Lower lobe of right lung (tissue), 2 donors: ENCODE results near the gene DNAH11. TPM values are rescaled to one million over a fixed set of nuclear protein-coding genes. Genes with fewer than 3 reads are reported as not detected.

ENCODE experiments used
- ATAC-seq, 2 donors: fragments of 200-7000 bp; cut with Tn5 transposase; one replicate each; pipeline ENCODE4 v1.9.1; 2020 to 2022; ENCODE audit warnings: mild to moderate bottlenecking in 2 of 2, moderate library complexity in 2 of 2
- DNase-seq: peaks from one replicate; pipeline ENCODE4 v3.0.0-alpha.2; 2020
- H3K27ac ChIP-seq: fragments of 200-600 bp; one replicate; pipeline ENCODE4 v1.8.0; 2022
- H3K27me3 ChIP-seq: fragments of 200-600 bp; one replicate; pipeline ENCODE4 v1.8.0; 2022; ENCODE audit warnings: low read depth
- H3K36me3 ChIP-seq: fragments of 200-600 bp; one replicate; pipeline ENCODE4 v1.8.0; 2022; ENCODE audit warnings: mild to moderate bottlenecking
- H3K4me1 ChIP-seq: fragments of 200-600 bp; one replicate; pipeline ENCODE4 v1.8.0; 2022
- H3K4me3 ChIP-seq: fragments of 200-600 bp; one replicate; pipeline ENCODE4 v1.8.0; 2022; ENCODE audit warnings: mild to moderate bottlenecking
- H3K9me3 ChIP-seq: fragments of 200-600 bp; one replicate; pipeline ENCODE4 v1.8.0; 2022
- intact Hi-C: fragments of 100-400 bp; cut with DNase I; formaldehyde crosslinking; loops from one replicate; pipeline ENCODE4 v1.11.0; 2022
- long read RNA-seq: library from polyadenylated mRNA; unstranded; transcript quantifications from one replicate; pipeline ENCODE4 v2.0.0, GENCODE V29; 2021
- total RNA-seq: library from RNA; stranded (reverse); fragmentation: NEBNext Ultra II Directional; extraction: Animal tissue kit (Norgen Biotek cat#: 25700); gene quantifications from one replicate; pipeline ENCODE4 v1.2.1, GENCODE V29; 2021
- TF ChIP-seq, protein P1 (sequence below): fragments of 200-600 bp; IDR thresholded peaks from one replicate; pipeline ENCODE4 v1.8.0; 2022; ENCODE audit warnings: antibody characterized with exemption, mild to moderate bottlenecking
- donor health status: DM: no; HTN: yes; CAD: no; lungs with severe emphysema.

The DNAH11 gene, protein sequence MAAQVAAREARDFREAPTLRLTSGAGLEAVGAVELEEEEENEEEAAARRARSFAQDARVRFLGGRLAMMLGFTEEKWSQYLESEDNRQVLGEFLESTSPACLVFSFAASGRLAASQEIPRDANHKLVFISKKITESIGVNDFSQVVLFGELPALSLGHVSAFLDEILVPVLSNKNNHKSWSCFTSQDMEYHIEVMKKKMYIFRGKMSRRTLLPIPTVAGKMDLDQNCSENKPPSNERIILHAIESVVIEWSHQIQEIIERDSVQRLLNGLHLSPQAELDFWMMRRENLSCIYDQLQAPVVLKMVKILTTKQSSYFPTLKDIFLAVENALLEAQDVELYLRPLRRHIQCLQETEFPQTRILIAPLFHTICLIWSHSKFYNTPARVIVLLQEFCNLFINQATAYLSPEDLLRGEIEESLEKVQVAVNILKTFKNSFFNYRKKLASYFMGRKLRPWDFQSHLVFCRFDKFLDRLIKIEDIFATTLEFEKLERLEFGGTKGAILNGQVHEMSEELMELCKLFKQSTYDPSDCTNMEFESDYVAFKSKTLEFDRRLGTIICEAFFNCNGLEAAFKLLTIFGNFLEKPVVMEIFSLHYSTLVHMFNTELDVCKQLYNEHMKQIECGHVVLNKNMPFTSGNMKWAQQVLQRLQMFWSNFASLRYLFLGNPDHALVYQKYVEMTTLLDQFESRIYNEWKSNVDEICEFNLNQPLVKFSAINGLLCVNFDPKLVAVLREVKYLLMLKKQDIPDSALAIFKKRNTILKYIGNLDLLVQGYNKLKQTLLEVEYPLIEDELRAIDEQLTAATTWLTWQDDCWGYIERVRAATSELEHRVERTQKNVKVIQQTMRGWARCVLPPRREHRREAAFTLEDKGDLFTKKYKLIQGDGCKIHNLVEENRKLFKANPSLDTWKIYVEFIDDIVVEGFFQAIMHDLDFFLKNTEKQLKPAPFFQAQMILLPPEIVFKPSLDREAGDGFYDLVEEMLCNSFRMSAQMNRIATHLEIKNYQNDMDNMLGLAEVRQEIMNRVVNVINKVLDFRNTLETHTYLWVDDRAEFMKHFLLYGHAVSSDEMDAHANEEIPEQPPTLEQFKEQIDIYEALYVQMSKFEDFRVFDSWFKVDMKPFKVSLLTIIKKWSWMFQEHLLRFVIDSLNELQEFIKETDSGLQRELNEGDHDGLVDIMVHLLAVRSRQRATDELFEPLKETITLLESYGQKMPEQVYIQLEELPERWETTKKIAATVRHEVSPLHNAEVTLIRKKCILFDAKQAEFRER (N-terminal part only)
- total RNA-seq = 8.9 TPM
- long read RNA-seq, partial matches to known transcripts = 1 of 13 reads
- long read RNA-seq, other reads (novel, unspliced or antisense) = 12 of 13 reads

DNA sequence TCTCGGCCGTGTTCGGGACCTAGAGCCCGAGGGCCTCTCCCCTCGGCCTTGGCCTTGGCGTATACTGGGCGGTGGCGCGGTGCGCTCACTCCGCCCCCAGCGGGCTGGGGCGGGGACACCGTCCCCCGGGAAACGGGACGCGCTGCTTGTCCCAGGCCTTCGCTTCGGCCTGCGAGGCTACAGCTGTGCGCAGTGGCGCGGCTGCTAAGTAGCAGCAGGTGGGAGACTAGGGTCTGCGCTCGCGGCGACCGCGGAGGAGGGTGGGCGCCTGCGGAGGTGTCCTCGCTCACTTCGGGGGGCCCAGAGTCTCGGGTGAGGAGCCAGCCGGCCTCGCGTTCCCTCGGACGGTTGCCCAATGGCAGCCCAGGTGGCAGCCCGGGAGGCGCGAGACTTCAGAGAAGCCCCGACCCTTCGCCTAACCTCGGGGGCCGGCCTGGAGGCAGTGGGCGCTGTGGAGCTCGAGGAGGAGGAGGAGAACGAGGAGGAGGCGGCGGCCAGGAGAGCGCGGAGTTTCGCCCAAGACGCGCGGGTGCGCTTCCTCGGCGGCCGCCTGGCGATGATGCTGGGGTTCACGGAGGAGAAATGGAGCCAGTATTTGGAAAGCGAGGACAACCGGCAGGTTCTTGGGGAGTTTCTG lies at the start of gene DNAH11:
Gene DNAH11 (plus strand): TSS at position 149 of the 637 bp plus-strand sequence. CDS start 207 bp downstream, at position 356.
- H3K4me1 ChIP-seq = peaks cover 18% of the 10 kb centered on the region
- peak; percentile 67 for DNase-seq
- no peaks in the 10 kb centered on the region for H3K36me3 ChIP-seq
- H3K9me3 ChIP-seq = no peaks in the 10 kb centered on the region
- intact Hi-C loops = no loop called here
- no peak within 1 kb of the TSS for H3K27ac ChIP-seq
- H3K4me3 ChIP-seq = peak within 1 kb of the TSS; percentile 59
- peak; percentile 97 to 99 for ATAC-seq
- H3K27me3 ChIP-seq = peaks cover 31% of the 10 kb centered on the region
- TF ChIP-seq, protein P1, sequence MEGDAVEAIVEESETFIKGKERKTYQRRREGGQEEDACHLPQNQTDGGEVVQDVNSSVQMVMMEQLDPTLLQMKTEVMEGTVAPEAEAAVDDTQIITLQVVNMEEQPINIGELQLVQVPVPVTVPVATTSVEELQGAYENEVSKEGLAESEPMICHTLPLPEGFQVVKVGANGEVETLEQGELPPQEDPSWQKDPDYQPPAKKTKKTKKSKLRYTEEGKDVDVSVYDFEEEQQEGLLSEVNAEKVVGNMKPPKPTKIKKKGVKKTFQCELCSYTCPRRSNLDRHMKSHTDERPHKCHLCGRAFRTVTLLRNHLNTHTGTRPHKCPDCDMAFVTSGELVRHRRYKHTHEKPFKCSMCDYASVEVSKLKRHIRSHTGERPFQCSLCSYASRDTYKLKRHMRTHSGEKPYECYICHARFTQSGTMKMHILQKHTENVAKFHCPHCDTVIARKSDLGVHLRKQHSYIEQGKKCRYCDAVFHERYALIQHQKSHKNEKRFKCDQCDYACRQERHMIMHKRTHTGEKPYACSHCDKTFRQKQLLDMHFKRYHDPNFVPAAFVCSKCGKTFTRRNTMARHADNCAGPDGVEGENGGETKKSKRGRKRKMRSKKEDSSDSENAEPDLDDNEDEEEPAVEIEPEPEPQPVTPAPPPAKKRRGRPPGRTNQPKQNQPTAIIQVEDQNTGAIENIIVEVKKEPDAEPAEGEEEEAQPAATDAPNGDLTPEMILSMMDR = no peak

- TF ChIP-seq, protein P1 = no peak
- DNase-seq (no peak), ATAC-seq (no peak)
- no peaks in the 10 kb centered on the region for H3K4me1 ChIP-seq
- intact Hi-C loops = no loop called here
- H3K36me3 ChIP-seq = no peaks in the 10 kb centered on the region
- H3K27ac ChIP-seq = no peak overlapping the region
- H3K4me3 ChIP-seq = no peak overlapping the region
- peaks cover 27% of the 10 kb centered on the region for H3K9me3 ChIP-seq
- H3K27me3 ChIP-seq = no peaks in the 10 kb centered on the region
Measured at GRCh38 chr7:21495731-21496130, 47.1 kb upstream of the DNAH11 start.

- no peaks in the 10 kb centered on the region for H3K27me3 ChIP-seq
- no peaks in the 10 kb centered on the region for H3K4me1 ChIP-seq
- no peak overlapping the region for H3K4me3 ChIP-seq
- no peak overlapping the region for H3K27ac ChIP-seq
- peaks cover 27% of the 10 kb centered on the region for H3K9me3 ChIP-seq
- H3K36me3 ChIP-seq = no peaks in the 10 kb centered on the region
- TF ChIP-seq, protein P1 = peak; percentile 10
- DNase-seq (no peak), ATAC-seq (no peak)
- intact Hi-C loops = no loop called here
Measured at GRCh38 chr7:21497072-21497471, 45.8 kb upstream of the DNAH11 start.

DNA sequence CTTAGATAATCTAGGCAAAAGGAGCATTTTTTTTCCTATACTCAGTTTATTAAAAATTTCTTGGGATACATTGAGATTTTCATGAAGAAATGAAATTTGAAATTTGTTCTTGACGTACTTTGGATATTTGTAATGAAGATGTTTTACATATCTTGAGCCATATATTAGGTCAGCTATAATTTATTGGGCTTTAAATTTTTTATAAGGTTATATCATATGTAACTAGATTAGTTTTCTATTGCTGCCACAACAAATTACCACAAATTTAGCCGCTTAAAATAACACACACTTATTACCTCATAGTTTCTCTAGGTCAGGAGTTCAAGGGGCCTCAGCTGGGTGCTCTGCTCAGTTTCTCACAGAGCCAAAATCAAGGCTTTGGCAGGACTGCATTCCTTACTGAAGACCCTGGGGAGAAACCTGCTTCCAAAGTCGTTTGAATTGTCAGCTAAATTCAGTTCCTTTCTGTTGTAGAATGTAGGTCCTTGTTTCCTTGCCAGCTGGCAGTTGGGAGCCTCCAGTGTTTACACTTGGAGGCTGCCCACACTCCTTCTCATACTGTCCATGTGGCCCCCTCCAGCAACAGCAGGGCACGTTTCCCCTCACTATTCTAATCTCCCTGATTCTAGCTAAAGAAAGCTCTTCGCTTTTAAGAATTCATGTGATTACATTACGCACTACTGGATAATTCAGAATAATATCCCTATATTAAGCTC lies 42.6 kb upstream of the DNAH11 start:
- Histone ChIP-seq H3K9me3 (peaks cover 12% of the 10 kb centered on the region), H3K27ac (no peak overlapping the region), H3K4me1 (no peaks in the 10 kb centered on the region), H3K4me3 (no peak overlapping the region), H3K36me3 (no peaks in the 10 kb centered on the region), H3K27me3 (no peaks in the 10 kb centered on the region)
- no peak for DNase-seq
- intact Hi-C loops = no loop called here
- no peak for ATAC-seq
- TF ChIP-seq, protein P1 = no peak
